GM12878 (cell line): ENCODE measurements around the gene ATP1A3. TPM values are rescaled to one million over a fixed set of nuclear protein-coding genes. Genes with fewer than 3 reads are reported as not detected.
"Not testable (repeated sequence)": the region's sequence is repeated elsewhere in the genome, so short reads cannot be mapped to it uniquely, and the experiment has no call there.

Experiments used
- ATAC-seq: fragments of 200-7000 bp; cut with Tn5 transposase; 3 replicates; pipeline ENCODE4 v1.9.1; 2020; ENCODE audit warnings: mild to moderate bottlenecking, moderate library complexity
- BruUV-seq: library from RNA; stranded (reverse); fragments of 400-500 nt; replicated peaks from 2 replicates; lab custom pipeline; 2021; lab: Mats Ljungman, UMichigan
- CTCF ChIA-PET: fragments of 300-600 bp; sonication (Branson Sonifier 250); formaldehyde crosslinking; extraction: SDS; loops from one replicate; lab custom pipeline; 2021; ENCODE audit warnings: inconsistent platforms; lab: Yijun Ruan, JAX
- POLR2A ChIA-PET: fragments of 350-600 bp; formaldehyde crosslinking; extraction: SDS; loops from one replicate; lab custom pipeline; 2021; ENCODE audit warnings: inconsistent platforms; lab: Charles Lee
- RAD21 ChIA-PET: fragments of 300-600 bp; sonication (Branson Sonifier 250); formaldehyde crosslinking; loops from one replicate; lab custom pipeline; 2023; ENCODE audit warnings: antibody characterized with exemption; ENCODE audit not compliant: unreplicated experiment; lab: Charles Lee
- SMC1A ChIA-PET: fragments of 300-600 bp; sonication (Branson Sonifier 250); formaldehyde crosslinking; loops from one replicate; lab custom pipeline; 2023; ENCODE audit not compliant: unreplicated experiment, uncharacterized antibody; lab: Charles Lee
- DNase-seq: peaks from one replicate; pipeline ENCODE4 v3.0.0-alpha.2; 2011; ENCODE audit warnings: low read depth, low spot score
- FAIRE-seq: peaks from 3 replicates; lab custom pipeline; 2011; peaks lifted over from hg19 to GRCh38; lab: Jason Lieb, UNC
- H2AFZ ChIP-seq: 2 replicates; pipeline ENCODE4 v1.6.0; 2011; ENCODE audit warnings: low read depth, low read length, control low read depth; ENCODE audit not compliant: control insufficient read depth
- H3K27ac ChIP-seq: 2 replicates; pipeline ENCODE4 v1.5.1; 2011; ENCODE audit warnings: control low read depth; ENCODE audit not compliant: control insufficient read depth, insufficient read depth
- H3K27me3 ChIP-seq, 2 experiments: replicated peaks in 1 of 2; 2 replicates each; pipeline versions ENCODE4 v1.6.0 to v1.6.1; 2011; ENCODE audit warnings: low read length in 1 of 2; ENCODE audit not compliant: control insufficient read depth in 2 of 2, insufficient read depth in 2 of 2
- H3K36me3 ChIP-seq, 2 experiments: 2 replicates each; pipeline ENCODE4 v1.5.1; 2011; ENCODE audit warnings: low read length in 1 of 2; ENCODE audit not compliant: control insufficient read depth in 2 of 2, insufficient read depth in 2 of 2
- H3K4me1 ChIP-seq: 2 replicates; pipeline ENCODE4 v1.6.1; 2011; ENCODE audit warnings: mild to moderate bottlenecking, low read length, moderate library complexity, mixed read lengths; ENCODE audit not compliant: control insufficient read depth, insufficient read depth
- H3K4me2 ChIP-seq: 2 replicates; pipeline ENCODE4 v1.6.0; 2011; ENCODE audit warnings: control low read depth; ENCODE audit not compliant: control insufficient read depth, insufficient read depth
- H3K4me3 ChIP-seq: fragments of 200-600 bp; sonication (generic); 2 replicates; pipeline ENCODE4 v1.5.1; 2016
- H3K79me2 ChIP-seq: 2 replicates; pipeline ENCODE4 v1.6.0; 2011; ENCODE audit warnings: low read length; ENCODE audit not compliant: control insufficient read depth, insufficient read depth
- H3K9ac ChIP-seq: 2 replicates; pipeline ENCODE4 v1.8.0; 2011; ENCODE audit warnings: low read length, control low read depth, mixed read lengths; ENCODE audit not compliant: control insufficient read depth, insufficient read depth
- H3K9me3 ChIP-seq: replicated peaks from 3 replicates; pipeline ENCODE4 v1.5.1; 2011; ENCODE audit warnings: mild to moderate bottlenecking, low read length; ENCODE audit not compliant: control insufficient read depth, insufficient read depth
- H4K20me1 ChIP-seq: 2 replicates; pipeline ENCODE4 v1.6.0; 2011; ENCODE audit not compliant: control insufficient read depth, insufficient read depth
- CREM ChIP-seq: IDR thresholded peaks from 2 replicates; pipeline ENCODE4 v1.6.1; 2014; ENCODE audit warnings: antibody characterized with exemption, low read depth
- GATAD2B ChIP-seq: fragments of 450-650 bp; conservative IDR thresholded peaks from 2 replicates; pipeline ENCODE4 v1.6.1; 2017; ENCODE audit warnings: low read depth, mild to moderate bottlenecking, moderate library complexity
- IRF5 ChIP-seq: fragments of 450-650 bp; IDR thresholded peaks from 2 replicates; pipeline ENCODE4 v1.6.1; 2017; ENCODE audit warnings: borderline replicate concordance
- MYC ChIP-seq: IDR thresholded peaks from 2 replicates; pipeline ENCODE4 v1.6.1; 2011; ENCODE audit warnings: mild to moderate bottlenecking, low read length, moderate library complexity, inconsistent platforms; ENCODE audit not compliant: insufficient read depth, insufficient replicate concordance, insufficient read length, severe bottlenecking
- NR2C2 ChIP-seq: IDR thresholded peaks from 2 replicates; pipeline ENCODE4 v1.6.1; 2011; ENCODE audit warnings: borderline replicate concordance, low read depth; ENCODE audit not compliant: control insufficient read depth, insufficient read length
- POLR2A ChIP-seq: IDR thresholded peaks from 2 replicates; pipeline ENCODE4 v1.6.1; 2011; ENCODE audit warnings: low read depth, mild to moderate bottlenecking, low read length
- RAD51 ChIP-seq: fragments of 450-650 bp; IDR thresholded peaks from 2 replicates; pipeline ENCODE4 v1.6.1; 2016; ENCODE audit warnings: moderate library complexity, mild to moderate bottlenecking, inconsistent platforms
- RUNX3 ChIP-seq: IDR thresholded peaks from 2 replicates; pipeline ENCODE4 v1.6.1; 2012; ENCODE audit warnings: low read length, inconsistent platforms
- WGBS: methylation state at CpG from one replicate; pipeline ENCODE4 v1.1.6; 2016; ENCODE audit warnings: low lambda C conversion rate; ENCODE audit not compliant: insufficient replicate concordance, insufficient coverage; ENCODE audit errors: missing lambda C conversion rate; 5-methylcytosine and 5-hydroxymethylcytosine counted together
- in situ Hi-C: fragments of 300-500 bp; cut with MboI; formaldehyde crosslinking; loops from 9 replicates; pipeline ENCODE4 v1.14.3; 2018; ENCODE audit warnings: mixed read lengths
- intact Hi-C: fragments of 100-400 bp; cut with micrococcal nuclease; formaldehyde crosslinking; loops from one replicate; pipeline ENCODE4 v1.14.2; 2022; ENCODE audit not compliant: unreplicated experiment
- polyA plus RNA-seq, 11 experiments: library from polyadenylated mRNA; depleted of rRNA in 4 of 11; unstranded in 6 of 11; stranded (reverse) in 5 of 11; fragments of >200 nt; fragmentation: Nextera tagmentation in 4 of 11; fragmentation: Illumina TruSeq in 1 of 11; extraction: Ambion mirVana in 4 of 11; extraction: Trizol in 1 of 11; gene quantifications; 1 replicate in 1 of 11; 2 replicates in 10 of 11; pipeline versions ENCODE4 v1.2.1 to v1.2.3, GENCODE V29; 2011 to 2016; ENCODE audit warnings: inconsistent platforms in 2 of 11, missing spikeins in 2 of 11, low read depth in 1 of 11
- total RNA-seq, 4 experiments: library from RNA; depleted of rRNA in 3 of 4; stranded (reverse); fragments of >200 nt in 3 of 4; fragmentation: Illumina TruSeq in 1 of 4; extraction: Trizol in 1 of 4; gene quantifications; 2 replicates each; pipeline versions ENCODE4 v1.2.1 to v1.2.3, GENCODE V29; 2013 to 2021

Gene ATP1A3
- total and polyA plus RNA-seq, 10 of the 15 experiments (the other 5 are each of a cell fraction or from before 2014, with no cell fraction given), result 0.17 to 0.86 (median 0.32) TPM; not detected in 2

DNA sequence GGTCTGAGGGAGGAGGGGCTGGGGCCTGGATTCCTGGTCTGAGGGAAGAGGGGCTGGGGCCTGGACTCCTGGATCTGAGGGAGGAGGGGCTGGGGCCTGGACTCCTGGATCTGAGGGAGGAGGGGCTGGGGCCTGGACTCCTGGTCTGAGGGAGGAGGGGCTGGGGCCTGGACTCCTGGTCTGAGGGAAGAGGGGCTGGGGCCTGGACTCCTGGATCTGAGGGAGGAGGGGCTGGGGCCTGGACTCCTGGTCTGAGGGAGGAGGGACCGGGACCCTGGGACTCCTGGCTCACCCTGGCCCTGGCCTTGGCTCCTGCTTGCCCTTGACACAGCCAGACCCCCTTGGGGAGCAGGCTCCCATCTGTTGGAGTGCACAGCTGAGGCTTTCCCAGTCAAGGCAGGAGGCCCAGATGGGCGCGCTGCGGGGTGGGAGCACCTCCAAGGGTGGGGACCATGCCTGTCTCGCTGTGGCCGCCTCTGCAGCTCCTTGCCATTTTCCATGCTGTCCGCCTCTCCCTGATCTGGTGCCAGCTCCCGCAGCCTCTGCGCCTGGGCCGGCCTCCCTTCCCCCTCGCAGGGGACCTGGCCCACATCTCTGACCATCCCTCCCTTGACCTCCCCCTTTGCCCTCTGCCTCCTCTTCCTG lies 2.0 kb downstream of the ATP1A3 start:
- H3K9ac ChIP-seq, ATAC-seq, H3K4me2 ChIP-seq, H3K4me3 ChIP-seq, H3K27ac ChIP-seq, DNase-seq, H3K27me3 ChIP-seq, H2AFZ ChIP-seq, H3K4me1 ChIP-seq, H3K79me2 ChIP-seq, BruUV-seq, intact Hi-C loops, in situ Hi-C loops, SMC1A ChIA-PET, RAD21 ChIA-PET, H3K36me3 ChIP-seq, CTCF ChIA-PET, POLR2A ChIA-PET, H3K9me3 ChIP-seq, H4K20me1 ChIP-seq, FAIRE-seq: not testable (repeated sequence)
- WGBS, result 64% methylated on average over 10 of the region's 11 CpGs

GRCh38 chr19:41991025-41991424 lies 3.0 kb downstream of the ATP1A3 start:
- CTCF ChIA-PET, result no interaction called here

More at GRCh38 chr19:41991025-41991424, 3.0 kb downstream of the ATP1A3 start:
- Histone ChIP-seq H2AFZ (no peak overlapping the region), H3K4me3 (no peak overlapping the region), H3K4me2 (no peak overlapping the region), H3K36me3 (no peaks in the 10 kb centered on the region), H3K4me1 (peaks cover 3% of the 10 kb centered on the region), H3K9me3 (no peaks in the 10 kb centered on the region), H3K27ac (no peak overlapping the region), H4K20me1 (no peaks in the 10 kb centered on the region), H3K27me3 (peaks cover 0 to 1% of the 10 kb centered on the region in 2 experiments; a peak in 2 of 4 replicates), H3K79me2 (no peaks in the 10 kb centered on the region), H3K9ac (no peak overlapping the region)
- intact Hi-C loops (no loop called here), in situ Hi-C loops (no loop called here)
- no TSS peak for BruUV-seq
- FAIRE-seq (no peak), ATAC-seq (no peak), DNase-seq (no peak)
- POLR2A ChIA-PET, result no interaction called here
- RAD21 ChIA-PET, result no interaction called here
- TF ChIP-seq IRF5, result no peak
- TF ChIP-seq GATAD2B, result no peak
- no peak for TF ChIP-seq CREM
- TF ChIP-seq NR2C2, result no peak
- TF ChIP-seq POLR2A, result no peak
- no peak for TF ChIP-seq RUNX3
- TF ChIP-seq MYC, result no peak
- no peak for TF ChIP-seq RAD51
- WGBS, result 62% methylated on average over 13 of the region's 15 CpGs
- SMC1A ChIA-PET, result no interaction called here
